SHP77 (cell line): ENCODE measurements around the gene CNGB1.
"Not testable (repeated sequence)": the region's sequence is repeated elsewhere in the genome, so short reads cannot be mapped to it uniquely, and the experiment has no call there.

Source experiments
- DNase-seq, 2 experiments: peaks; one replicate each; lab custom pipeline; 2025; lab: John Stamatoyannopoulos, UW

CNGB1 gene

DNA sequence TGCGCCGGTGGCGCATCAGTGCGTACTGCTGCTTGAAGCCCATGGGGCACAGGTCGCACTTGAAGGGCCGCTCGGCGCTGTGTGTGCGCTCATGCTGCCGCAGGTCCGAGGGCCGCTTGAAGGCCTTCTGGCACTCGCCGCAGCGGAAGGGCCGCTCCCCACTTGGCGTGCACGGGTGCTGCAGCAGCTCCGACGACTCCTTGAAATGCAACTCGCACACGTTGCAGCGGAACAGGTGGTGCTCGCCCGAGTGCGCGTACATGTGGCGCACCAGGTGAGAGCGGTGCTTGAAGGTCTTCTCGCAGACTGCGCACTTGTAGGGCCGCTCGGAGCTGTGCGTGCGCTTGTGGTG is 26.2 kb upstream of the CNGB1 start:
- no peak for DNase-seq

DNA sequence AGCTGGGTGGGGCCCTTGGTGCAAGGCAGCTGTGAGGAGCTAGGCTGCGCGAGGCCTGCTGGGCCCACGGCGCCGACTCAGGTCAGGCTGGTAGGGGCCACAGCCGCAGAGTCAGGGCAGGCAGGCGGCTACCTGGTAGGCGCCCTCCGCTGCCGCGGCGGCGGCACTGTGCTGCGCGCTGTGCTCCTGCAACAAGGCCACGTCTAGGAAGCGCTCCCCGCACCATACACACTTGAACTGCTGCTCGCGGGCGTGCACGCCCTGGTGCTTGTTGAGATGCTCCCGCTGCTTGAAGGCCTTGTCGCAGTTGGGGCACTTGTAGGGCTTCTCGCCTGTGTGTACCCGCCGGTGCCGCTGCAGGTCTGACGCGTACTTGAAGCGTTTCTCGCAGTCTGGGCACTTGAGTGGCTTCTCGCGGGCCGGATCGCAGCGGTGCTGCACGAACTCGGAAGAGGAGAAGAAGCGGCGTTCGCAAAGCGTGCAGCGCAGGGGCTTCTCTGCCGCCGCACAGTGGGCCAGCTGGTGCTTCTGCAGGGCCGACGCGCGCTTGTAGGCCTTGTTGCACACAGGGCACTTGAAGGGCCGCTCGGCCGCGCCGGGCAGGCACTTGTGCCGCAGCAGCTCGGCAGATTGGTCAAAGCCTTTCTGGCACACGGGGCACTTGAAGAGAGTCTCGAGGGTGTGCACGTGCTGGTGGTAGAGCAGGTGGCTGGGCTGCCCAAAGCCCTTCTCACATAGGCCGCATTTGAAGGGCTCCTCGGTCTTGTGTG is 25.7 kb upstream of the CNGB1 start:
- DNase-seq: no peak

DNA sequence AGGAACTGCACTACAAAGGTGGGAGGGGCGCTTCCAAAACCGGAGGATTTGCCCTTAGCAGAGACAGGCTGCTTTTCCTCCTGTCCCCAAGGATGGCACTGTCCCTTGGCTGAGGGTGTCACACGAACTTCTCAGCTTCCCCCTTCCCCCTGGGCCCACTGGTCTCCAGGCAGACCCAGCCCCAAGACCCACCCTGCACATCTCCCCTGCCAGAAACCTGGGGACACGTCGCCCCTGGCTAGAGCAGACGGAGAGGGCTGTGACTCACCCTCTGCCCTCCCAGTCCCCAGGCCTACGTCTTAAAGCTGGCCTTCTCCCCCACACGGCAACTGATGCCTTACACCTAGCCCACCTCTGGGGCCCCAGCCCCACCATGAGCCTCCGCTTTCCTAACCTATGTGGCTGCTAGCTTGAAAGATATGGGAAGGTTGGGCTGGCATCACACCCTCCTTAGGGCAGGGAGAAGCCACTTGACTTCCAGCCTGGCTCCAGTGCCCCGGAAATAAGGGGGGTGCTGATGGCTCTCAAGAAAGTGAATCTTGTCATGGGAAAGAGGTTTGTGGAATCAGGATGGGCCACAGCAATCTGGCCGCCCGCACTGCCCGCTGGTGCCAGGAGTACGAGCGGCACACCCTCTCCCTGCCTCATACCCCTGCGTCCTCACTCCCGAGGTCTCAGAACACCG is 24.9 kb upstream of the CNGB1 start:
- DNase-seq: no peak

DNA sequence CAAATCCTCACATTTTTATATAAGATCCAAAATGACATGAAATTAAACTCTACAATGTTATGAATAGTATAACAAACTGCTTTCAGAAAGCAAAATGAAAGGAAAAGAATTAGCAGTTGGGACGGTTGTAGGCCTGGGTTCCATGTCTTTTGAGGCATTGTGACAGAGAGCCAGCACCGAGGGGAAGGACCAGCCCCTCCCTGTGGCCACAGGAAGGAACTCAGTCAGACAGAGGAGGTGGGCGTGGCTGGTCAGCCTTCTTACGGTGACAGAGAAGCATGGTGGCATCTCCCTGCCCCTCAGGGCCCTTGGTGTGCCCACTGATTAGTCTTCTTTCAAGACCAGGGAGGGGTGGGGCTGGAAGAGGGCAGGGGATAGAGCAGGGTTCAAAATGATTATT is 23.9 kb upstream of the CNGB1 start:
- peak in 1 of 2 experiments; percentile 13 for DNase-seq

DNA sequence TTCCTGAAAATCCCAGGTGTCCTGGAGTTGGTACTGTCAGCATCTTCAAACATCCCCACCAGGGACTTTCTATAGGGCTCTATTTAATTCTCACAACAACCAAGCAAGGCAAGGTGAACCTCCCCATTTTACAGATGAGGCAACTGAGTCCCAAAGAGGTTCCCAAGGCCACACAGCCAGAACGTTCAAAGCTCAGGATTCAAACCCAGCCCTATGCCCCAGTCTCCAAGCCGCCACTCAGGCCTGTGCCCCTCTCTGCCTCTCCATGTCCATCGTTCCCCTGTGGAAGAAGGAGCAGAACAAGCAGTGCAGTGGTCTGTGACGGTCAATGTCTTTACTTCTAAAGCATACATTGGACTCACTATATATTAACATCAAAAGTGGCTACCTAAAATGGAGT is 23.4 kb upstream of the CNGB1 start:
- no peak for DNase-seq

DNA sequence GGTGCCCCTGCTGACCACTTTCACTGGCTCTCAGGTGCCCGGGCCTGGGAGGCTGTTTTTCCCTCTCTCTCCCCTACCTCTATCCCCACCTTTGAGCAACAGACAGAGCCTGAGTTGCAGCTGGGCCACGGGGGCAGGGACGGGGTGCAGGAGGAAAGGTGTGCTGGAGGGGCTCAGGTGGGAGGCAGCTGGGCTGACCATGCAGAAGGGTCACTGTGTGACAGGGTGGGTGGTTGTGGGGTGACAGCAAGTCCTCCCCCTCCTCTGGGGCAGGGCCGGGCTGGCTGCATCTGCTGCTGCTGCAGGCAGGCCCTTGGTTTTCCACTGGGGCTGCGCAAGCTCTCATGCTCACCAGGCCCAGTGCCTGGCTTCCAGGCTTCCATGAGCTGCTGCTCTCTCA is 23.0 kb upstream of the CNGB1 start:
- no peak for DNase-seq

DNA sequence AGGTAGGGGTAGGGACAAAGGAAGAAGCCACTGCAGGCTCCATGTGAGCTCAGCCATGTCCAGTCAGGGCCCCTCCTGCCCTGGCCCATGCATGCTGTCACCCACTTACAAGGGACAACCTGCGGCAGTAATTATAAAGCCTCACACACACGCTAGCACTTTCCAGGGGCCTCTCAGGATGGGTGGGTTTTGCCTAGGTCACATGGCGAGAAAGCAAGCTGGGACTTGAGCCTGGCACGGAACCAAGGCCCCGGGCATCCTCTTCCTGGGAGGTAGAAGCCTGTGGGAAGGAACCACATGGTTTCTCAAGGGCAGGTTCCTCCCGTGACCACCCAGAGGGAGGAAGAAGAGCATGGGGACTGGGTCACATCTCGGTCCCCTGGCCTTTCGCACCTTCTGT is 22.5 kb upstream of the CNGB1 start:
- no peak for DNase-seq

DNA sequence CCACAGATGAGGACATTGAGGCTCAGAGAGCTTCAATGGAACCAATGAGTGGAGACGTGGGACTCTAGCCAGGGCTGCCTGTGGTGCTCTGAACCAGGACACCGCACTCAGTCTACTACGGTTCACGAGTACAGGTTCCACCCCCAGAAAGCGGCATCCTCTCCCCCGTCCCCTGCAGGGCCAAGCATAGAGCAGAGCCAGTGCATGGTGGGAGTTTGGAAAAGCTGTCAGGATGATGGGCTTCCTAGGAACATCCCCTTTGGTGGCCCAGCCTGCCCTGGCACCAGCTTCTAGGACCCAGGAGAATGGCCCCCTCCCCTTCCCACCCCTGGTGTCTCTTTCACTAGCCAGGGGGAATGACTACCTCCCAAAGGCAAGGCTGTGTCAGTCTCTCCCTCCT is 21.2 kb upstream of the CNGB1 start:
- no peak for DNase-seq

DNA sequence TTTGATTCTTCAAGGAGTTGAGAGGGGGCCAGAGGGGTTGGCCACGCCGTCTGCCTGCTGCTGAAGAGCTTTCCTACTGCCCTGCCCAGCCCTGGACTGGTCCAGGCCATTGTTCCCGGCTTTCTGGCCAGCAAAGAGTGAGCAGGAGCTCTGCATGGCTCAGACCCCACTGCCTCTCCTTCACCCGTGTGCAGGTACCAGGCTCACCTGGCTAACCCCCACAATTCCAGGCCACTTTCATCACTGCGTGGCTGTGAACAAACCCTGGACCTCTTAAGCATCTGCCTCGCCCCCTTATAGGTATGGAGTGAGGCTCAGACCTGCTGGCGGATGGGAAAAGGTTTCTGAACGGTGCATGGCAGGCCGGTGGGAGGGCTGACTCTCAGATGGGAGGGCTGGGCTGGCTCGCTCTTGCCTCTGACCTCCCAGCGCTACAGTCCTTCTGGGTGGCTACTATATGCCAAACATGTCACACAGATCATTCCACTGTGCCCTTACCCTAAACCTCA is 20.7 kb upstream of the CNGB1 start:
- DNase-seq: no peak

DNA sequence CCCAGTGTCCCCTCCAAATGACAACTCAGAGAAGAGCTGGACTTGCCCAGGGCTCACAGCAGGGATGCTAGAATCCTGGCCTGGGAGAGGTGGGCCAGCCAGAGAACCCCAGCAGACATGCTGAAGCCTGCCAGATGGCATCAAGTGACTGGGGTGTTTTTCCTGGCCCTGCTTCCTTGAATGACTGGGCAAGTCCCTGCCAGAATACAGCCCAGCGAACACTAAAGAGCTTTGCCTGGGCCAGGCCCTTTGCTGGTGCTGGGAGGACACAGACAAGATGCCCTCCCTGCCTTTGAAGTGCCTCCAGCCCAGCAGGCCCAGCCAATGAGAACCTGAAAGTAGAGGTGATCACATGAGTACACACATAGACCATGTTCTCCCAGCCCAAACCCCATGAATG is 18.0 kb upstream of the CNGB1 start:
- no peak for DNase-seq

DNA sequence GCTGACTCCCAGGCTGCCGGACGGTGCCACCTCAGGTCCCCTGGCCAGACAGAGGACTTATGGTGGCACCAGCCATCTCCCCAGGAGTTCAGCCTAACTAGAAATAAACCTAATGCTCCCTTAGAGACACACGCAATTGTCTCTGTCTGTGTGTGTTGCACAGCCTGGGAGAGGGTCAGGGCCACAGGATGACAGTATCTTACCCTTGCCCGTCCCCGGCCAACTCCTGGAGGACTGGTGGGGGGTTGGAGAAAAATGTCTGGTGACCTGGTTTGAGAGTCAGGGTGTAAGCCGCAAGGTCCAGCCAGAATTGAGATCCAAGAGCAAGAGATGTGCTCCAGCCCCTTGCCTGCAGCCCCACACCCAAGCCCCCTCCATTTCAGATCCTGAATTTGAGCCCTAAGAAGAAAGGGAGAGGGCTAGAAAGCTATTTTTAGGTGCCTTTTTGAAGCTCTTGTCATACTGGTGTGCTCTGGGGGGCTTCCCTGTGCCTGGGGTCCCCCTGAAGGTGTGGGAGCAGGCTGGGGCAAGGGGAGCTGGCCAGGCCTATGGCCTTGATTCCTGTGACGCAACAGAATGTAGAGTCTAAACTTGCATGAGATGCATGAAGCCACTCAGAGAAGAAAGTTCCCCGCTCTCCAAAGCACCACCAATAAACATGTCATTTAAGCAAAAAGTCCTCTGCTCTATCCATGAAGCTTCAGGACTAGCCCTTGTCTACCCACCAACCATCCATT is 16.7 kb upstream of the CNGB1 start:
- no peak for DNase-seq

DNA sequence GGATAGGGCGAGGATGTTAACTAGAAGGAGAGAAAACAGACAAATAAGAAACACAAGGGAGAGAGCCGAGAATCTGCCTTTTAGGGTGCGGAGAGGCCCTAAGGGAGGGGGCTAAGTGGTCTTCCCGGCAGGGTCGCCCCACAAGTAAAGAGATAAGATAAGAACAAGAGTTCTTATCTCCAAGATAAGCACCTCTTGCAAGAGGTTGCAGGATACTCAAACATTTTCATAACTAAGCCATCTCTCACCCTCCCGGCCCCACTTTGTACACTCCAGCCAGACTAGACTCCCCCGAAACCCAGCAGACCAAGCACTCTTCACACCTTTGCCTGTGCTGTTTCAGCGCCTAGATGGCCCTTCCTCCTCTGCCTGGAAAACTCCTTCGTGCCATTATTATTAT is 15.3 kb upstream of the CNGB1 start:
- no peak for DNase-seq

DNA sequence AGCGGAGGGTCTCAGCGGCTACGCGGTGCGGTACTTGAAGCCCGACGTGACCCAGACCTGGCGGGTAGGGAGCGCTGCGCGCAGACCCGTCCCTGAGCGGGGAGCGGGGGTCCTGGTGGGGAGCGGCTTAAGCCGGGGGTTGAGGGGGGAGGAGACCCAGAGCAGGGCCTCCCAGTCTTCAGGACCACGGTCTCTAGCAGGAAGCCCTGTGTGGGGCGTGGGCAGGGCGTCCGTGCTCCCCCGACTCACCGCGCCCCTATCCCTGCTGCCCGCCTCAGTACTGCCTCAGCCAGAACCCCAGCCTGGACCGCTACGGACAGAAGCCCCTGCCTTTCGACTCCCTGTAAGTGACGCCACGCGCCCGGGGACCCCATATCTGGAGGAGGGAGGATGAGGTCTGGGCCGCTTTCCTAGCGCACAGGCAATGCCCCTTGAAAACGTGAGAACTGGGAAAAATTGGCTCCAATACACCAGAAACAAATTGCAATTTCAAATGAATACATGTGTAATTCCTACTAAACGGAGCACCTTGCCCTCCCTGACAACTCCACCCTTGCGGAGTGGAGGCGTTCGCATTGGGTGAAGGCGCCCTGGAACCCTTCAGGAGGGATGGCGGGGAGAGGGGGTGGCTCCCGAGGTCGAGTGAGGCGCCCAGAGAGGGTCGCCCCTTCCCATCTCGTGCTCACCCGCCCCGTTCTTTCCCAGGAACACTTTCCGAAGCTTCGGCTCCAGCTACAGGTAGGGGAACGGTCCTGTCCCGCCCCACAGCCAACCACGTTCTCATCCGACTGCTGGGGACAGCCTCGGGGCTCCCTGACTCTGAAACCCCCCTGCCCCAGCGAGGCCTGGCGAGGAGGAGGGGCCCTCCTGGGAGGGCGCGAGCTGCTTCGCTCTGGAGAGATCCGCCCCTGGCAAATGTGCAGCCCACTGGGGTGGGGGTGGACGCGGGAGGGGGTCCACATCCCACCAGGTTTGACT is 14.6 kb upstream of the CNGB1 start:
- no peak for DNase-seq

DNA sequence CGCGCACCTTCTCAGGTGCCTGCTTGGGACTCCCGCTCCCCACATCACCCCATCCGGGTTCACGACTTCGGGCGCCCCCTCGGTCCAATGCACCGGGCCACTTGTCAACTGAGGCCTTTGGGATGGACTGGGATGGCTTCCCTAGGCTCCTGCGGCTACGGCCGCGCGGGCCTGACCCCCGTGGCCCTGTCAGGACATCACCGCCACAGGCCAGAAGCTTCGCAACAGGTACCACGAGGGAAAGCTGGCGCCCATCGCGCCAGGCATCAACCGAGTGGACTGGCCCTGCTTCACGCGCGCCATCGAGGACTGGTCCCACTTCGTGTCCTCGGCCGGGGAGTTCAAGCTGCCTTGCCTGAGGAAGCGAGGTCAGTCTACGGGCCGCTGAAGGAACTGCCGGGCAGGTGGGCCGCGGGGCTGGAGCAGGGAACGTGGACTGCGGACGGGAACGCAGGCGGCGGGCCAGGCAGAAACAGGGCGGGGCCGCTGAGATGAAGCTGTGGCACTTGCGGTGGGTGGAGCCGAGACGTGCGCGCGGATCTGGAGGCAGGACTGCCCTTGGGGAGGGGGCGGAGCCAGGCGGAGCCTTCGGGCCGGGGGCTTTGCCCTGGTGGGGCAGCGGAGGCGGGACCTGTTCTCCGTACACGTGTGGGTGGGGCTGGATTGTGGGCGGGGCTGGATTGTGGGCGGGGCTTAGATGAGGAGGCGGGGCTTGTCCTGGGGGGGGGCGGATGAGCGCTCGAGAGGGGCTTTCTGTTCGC is 13.7 kb upstream of the CNGB1 start:
- no peak for DNase-seq

DNA sequence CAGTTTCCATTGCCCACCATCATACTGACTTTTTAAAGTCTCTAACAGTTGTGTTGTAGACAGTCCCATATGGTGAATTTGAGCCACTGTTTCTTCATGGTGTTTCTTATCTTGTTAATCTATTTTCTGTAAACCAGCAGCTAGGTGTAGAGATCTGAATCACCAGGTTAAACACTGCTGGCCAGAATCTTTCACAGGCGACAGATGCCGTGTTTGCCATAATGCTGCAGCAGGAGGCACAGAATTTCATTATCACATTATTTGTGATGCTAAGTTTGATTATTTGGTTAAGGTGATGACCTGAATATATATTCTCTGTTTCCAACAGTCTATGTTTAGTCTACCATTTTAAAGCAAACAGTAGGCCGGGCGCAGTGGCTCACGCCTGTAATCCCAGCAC is 11.5 kb upstream of the CNGB1 start:
- DNase-seq: no peak

DNA sequence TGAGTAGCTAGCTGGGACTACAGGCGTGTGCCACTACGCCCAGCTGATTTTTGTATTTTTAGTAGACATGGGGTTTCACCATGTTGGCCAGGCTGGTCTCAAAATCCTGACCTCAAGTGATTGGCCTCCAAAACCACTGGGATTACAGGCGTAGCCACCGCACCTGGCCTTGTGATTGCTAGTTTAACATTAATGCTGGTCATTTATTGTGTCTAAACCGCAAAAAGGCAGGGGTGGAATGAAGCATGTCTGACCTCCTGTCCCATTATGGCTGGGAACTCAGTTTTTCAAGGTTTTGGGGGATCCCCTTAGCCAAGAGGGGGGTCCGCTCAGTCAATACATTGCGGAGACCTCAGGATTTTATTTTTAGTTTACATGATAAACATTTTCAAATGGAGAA is 10.7 kb upstream of the CNGB1 start:
- DNase-seq: no peak

DNA sequence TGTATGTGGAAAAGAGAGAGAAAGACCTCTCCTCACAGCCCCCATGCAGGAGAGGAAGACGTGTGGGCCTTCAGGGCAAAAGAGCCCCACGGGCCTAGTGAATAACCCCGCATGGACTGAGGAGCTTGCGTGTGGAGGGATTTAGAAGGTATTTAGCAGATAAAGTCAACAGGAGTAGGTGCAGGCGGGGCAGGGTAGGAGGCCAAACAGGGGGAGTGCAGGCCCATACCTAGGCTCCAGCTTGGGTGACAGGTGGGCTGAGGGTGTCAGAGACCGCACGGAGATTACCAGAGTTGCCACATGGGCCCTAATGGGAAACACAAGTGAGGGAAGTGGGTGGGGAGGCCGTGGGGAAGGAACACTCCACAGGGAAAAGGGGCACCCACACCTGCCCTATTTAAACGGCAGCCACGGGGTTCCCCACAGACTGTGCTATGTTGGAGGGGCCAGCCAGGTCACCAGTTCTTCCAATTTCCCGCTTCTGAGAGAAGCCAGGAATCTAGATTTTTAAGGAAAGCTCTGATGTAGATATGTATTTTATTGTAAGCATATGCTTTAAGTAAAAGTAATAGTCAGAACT is 8.2 kb upstream of the CNGB1 start:
- DNase-seq: no peak

DNA sequence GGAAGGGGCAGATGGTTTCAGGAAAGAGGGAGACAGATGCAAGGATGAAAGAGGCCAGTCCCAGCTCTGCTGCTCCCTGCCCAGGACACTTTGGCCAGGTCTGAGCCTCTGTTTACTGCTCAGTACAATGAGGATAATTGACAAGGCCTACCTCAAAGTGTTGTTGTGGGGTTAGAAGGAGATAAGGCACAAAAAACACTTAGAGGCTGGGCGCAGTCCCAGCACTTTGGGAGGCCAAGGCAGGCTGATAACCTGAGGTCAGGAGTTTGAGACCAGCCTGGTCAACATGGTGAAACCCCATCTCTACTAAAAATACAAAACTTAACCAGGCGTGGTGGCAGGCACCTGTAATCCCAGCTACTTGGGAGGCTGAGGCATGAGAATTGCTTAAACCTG is 7.1 kb upstream of the CNGB1 start:
- not testable (repeated sequence) for DNase-seq

DNA sequence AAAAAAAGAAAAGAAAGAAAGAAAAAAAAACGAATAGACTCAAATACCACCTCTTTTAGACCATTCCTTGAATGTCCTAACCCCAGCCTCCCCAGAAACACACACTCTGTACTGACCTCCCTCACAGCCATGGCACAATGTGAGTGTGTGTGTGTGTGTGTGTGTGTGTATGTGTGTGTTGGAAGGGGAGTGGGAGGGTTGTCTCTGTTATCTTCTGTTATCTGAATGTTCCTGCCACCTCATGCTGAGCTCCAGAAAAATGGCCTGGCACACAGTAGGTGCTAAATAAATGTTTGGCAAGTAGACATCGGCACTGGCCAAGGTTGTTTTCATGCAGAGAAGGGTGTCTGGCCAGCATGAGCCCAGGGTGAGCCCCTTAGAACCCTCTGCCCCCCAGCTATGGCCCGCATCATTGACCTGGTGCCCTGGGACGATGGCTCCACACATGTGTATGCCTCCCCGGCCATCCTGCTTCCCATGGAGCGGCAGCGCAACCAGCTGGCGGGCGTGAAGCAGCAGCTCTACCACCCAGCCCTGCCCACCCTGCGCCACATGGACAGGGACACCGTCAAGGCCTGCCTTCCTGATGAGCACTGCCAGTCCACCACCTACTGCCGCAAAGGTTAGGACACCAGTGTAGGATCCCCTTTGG is 6.6 kb upstream of the CNGB1 start:
- no peak for DNase-seq

DNA sequence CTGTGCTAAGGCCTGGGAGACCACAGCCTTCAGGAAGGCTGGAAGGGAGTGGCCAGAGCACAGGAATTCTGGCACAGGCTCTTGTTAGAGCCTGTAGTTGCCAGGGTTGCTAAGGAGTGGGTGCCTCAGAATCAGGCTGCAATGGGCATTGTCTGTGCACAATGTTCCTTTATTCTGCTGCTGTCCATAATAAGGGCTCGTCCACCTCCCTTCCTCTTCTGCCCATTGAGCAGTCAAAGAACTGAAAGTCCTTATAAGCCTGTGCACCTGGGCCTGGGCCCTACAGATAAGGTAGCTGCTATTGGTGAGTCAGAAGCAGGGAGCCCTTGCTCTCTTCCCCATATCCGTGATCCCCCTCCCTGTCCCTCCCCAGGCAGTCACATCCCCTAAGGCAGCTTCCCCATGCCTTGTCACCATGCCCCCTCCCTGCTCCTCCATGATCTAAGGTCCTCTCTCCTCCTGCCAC is 5.4 kb upstream of the CNGB1 start:
- DNase-seq: no peak
